Osteoblast (primary cell): ENCODE measurements around the gene VPS52. TPM values are rescaled to one million over a fixed set of nuclear protein-coding genes. Genes with fewer than 3 reads are reported as not detected.

Experiments
- DNase-seq: peaks from one replicate; pipeline ENCODE4 v3.0.0; 2011; ENCODE audit warnings: low spot score, mixed read lengths; ENCODE audit not compliant: insufficient read length; ENCODE audit errors: missing footprints
- H2AFZ ChIP-seq: 2 replicates; pipeline ENCODE4 v1.6.0; 2011; ENCODE audit warnings: mild to moderate bottlenecking, low read length
- H3K27ac ChIP-seq: 2 replicates; pipeline ENCODE4 v1.5.1; 2011; ENCODE audit warnings: mild to moderate bottlenecking, low read depth, low read length, moderate library complexity
- H3K27me3 ChIP-seq: 2 replicates; pipeline ENCODE4 v1.6.0; 2012; ENCODE audit warnings: mild to moderate bottlenecking, control low read depth, inconsistent platforms, low read length, moderate library complexity; ENCODE audit not compliant: insufficient read depth
- H3K36me3 ChIP-seq: 2 replicates; pipeline ENCODE4 v1.5.1; 2011; ENCODE audit warnings: mild to moderate bottlenecking, low read length, control low read depth, moderate library complexity; ENCODE audit not compliant: insufficient read depth
- H3K4me1 ChIP-seq: 2 replicates; pipeline ENCODE4 v1.5.1; 2011; ENCODE audit warnings: mild to moderate bottlenecking, low read length, control low read depth, moderate library complexity; ENCODE audit not compliant: insufficient read depth
- H3K4me2 ChIP-seq: 2 replicates; pipeline ENCODE4 v1.6.0; 2011; ENCODE audit warnings: mild to moderate bottlenecking, low read length; ENCODE audit not compliant: insufficient read depth
- H3K4me3 ChIP-seq: fragments of 200-600 bp; sonication (generic); 3 replicates; pipeline ENCODE4 v1.5.1; 2012; ENCODE audit warnings: mild to moderate bottlenecking, low read length, inconsistent platforms; ENCODE audit not compliant: insufficient read depth
- H3K79me2 ChIP-seq: 2 replicates; pipeline ENCODE4 v1.6.0; 2012; ENCODE audit warnings: mild to moderate bottlenecking, low read length, control low read depth, inconsistent platforms; ENCODE audit not compliant: insufficient read depth
- H3K9me3 ChIP-seq: 2 replicates; pipeline ENCODE4 v1.5.1; 2011; ENCODE audit warnings: low read depth, low read length, control low read depth
- H4K20me1 ChIP-seq: 2 replicates; pipeline ENCODE4 v1.6.0; 2012; ENCODE audit warnings: mild to moderate bottlenecking, low read length, control low read depth; ENCODE audit not compliant: insufficient read depth
- CTCF ChIP-seq: IDR thresholded peaks from 2 replicates; pipeline ENCODE4 v1.5.1; 2011; ENCODE audit warnings: mild to moderate bottlenecking, low read depth, low read length, moderate library complexity; ENCODE audit errors: extremely low read depth
- total RNA-seq: library from RNA; depleted of rRNA; stranded (reverse); fragments of >200 nt; gene quantifications from 2 replicates; pipeline ENCODE4 v1.2.3, GENCODE V29; 2012

Gene VPS52
- total RNA-seq, 1 donor, result 42.7 TPM

DNA sequence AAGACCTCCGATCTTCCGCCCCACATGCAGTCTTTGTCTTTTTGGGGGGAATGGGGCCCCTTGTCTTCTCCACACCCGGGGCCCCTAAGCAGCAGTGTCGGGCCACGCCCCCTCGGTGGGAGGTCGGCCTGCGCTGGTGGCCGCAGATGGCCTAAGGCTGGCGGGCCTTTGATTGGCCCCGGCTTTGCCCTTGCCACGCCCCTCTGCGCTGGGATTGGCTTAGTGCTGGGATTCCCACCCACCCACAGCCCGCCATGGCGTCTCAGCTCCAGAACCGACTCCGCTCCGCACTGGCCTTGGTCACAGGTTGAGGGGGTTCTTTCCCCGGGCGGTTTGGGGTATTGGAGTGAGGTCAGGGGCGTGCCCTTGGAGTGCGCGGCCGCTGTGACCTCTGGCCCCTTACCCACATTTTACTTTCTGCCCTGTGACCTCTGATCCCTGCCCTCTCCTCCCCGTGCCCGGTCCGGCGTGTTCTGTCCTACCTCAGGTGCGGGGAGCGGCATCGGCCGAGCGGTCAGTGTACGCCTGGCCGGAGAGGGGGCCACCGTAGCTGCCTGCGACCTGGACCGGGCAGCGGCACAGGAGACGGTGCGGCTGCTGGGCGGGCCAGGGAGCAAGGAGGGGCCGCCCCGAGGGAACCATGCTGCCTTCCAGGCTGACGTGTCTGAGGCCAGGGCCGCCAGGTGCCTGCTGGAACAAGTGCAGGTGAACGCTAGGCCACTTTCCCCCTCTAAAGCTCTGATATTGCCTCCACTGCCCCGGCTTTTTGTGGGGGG lies 67.1 kb downstream of the VPS52 start, which contains the start of gene HSD17B8:
Gene HSD17B8, plus strand, starts transcription at position 241 of the 776 bp plus-strand sequence. Its CDS starts 14 bp downstream, at position 255.
- TF ChIP-seq CTCF, result no peak
- H3K27me3 ChIP-seq, result no peaks in the 10 kb centered on the region
- no peak within 1 kb of the TSS for H2AFZ ChIP-seq
- H3K4me3 ChIP-seq, result peak within 1 kb of the TSS; percentile 77
- H4K20me1 ChIP-seq, result peaks cover 32% of the 10 kb centered on the region
- peaks cover 54% of the 10 kb centered on the region for H3K79me2 ChIP-seq
- peak within 1 kb of the TSS; percentile 91 for H3K4me2 ChIP-seq
- DNase-seq, result peak; percentile 100
- peaks cover 29% of the 10 kb centered on the region for H3K36me3 ChIP-seq
- peak within 1 kb of the TSS; percentile 91 for H3K27ac ChIP-seq
- no peaks in the 10 kb centered on the region for H3K9me3 ChIP-seq
- H3K4me1 ChIP-seq, result peaks cover 58% of the 10 kb centered on the region

DNA sequence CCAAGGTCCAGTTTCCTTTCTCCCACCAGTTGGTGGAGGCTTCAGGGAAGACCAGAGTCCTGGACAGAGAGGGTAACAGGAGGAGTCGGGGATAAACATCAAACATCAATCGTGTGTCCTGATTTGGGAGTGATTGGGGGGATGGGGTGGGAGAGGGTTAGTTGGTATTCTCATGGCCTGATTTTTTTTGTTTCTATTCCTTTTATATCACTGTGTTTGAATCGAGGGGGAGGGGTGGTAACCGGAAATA lies 67.6 kb downstream of the VPS52 start:
- H3K36me3 ChIP-seq, result peaks cover 29% of the 10 kb centered on the region
- H3K79me2 ChIP-seq, result peaks cover 58% of the 10 kb centered on the region
- no peak for TF ChIP-seq CTCF
- H2AFZ ChIP-seq, result no peak overlapping the region
- H3K9me3 ChIP-seq, result no peaks in the 10 kb centered on the region
- H4K20me1 ChIP-seq, result peaks cover 33% of the 10 kb centered on the region
- no peak overlapping the region for H3K4me3 ChIP-seq
- peak overlapping the region; percentile 47 for H3K27ac ChIP-seq
- DNase-seq, result no peak
- H3K4me1 ChIP-seq, result peaks cover 61% of the 10 kb centered on the region
- H3K4me2 ChIP-seq, result peak overlapping the region; percentile 47
- no peaks in the 10 kb centered on the region for H3K27me3 ChIP-seq

DNA sequence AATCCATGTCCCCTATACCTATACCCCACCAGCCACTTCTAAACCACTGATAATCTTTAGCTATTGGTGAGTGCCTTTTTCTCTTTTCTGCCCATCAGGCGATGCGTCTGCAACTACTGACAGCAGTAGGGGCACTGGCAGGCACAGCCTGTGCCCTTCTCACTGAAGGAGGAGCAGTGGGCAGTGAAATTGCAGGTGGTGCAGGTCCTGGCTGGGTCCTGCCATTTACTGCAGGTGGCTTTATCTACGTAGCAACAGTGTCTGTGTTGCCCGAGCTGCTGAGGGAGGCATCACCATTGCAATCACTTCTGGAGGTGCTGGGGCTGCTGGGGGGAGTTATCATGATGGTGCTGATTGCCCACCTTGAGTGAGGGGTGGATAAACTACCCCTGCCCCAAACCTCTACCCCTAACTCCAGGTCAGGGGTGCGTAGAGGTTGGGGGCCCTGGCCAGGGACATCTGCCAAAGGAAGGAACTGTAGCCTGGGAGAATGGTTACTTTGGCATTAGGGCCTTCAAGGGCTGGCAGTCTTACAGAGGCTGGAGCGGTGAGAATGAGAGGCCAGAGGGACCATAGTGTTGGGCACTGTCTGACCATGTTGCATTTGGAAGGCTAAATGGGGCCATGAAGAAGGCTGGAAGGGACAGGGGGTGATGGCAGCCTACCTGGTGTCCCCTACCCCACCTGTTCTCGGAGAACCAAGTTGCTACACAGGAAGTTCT lies 68.1 kb downstream of the VPS52 start:
- no peak overlapping the region for H3K4me3 ChIP-seq
- H3K27ac ChIP-seq, result peak overlapping the region; percentile 47
- peak overlapping the region; percentile 47 for H3K4me2 ChIP-seq
- no peaks in the 10 kb centered on the region for H3K9me3 ChIP-seq
- peaks cover 59% of the 10 kb centered on the region for H3K79me2 ChIP-seq
- H2AFZ ChIP-seq, result no peak overlapping the region
- DNase-seq, result peak; percentile 35
- peaks cover 60% of the 10 kb centered on the region for H3K4me1 ChIP-seq
- no peak for TF ChIP-seq CTCF
- H3K27me3 ChIP-seq, result no peaks in the 10 kb centered on the region
- peaks cover 36% of the 10 kb centered on the region for H4K20me1 ChIP-seq
- peaks cover 29% of the 10 kb centered on the region for H3K36me3 ChIP-seq

DNA sequence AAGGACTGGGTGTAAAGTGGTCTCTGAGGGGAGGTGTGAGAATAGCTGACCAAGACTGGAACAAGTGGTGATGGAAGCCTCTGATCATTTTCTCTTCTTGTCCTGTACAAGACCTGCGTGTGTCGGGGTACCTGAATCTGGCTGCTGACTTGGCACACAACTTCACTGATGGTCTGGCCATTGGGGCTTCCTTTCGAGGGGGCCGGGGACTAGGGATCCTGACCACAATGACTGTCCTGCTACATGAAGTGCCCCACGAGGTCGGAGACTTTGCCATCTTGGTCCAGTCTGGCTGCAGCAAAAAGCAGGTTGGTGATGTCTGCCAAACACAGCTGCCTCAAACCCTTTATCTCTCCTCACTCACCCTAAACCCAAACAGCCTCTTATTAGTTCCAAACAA lies 68.9 kb downstream of the VPS52 start:
- Histone ChIP-seq H3K4me3 (peak overlapping the region; percentile 81), H3K4me2 (peak overlapping the region; percentile 99)

More for the DNA sequence above, 68.9 kb downstream of the VPS52 start:
- H3K79me2 ChIP-seq, result peaks cover 64% of the 10 kb centered on the region
- no peak overlapping the region for H2AFZ ChIP-seq
- DNase-seq, result peak; percentile 84
- peaks cover 63% of the 10 kb centered on the region for H3K4me1 ChIP-seq
- peaks cover 29% of the 10 kb centered on the region for H3K36me3 ChIP-seq
- H3K9me3 ChIP-seq, result no peaks in the 10 kb centered on the region
- no peaks in the 10 kb centered on the region for H3K27me3 ChIP-seq
- peaks cover 44% of the 10 kb centered on the region for H4K20me1 ChIP-seq
- peak overlapping the region; percentile 17 for H3K27ac ChIP-seq
- TF ChIP-seq CTCF, result no peak
